Caco-2 (cell line): ENCODE results near the gene PLEK. TPM values are rescaled to one million over a fixed set of nuclear protein-coding genes. Genes with fewer than 3 reads are reported as not detected.

Source experiments
- BruUV-seq: library from RNA; stranded (reverse); fragments of 400-500 nt; replicated peaks from 2 replicates; lab custom pipeline; 2021; lab: Mats Ljungman, UMichigan
- CTCF ChIA-PET: fragments of 300-600 bp; sonication (Branson Sonifier 250); formaldehyde crosslinking; loops from one replicate; lab custom pipeline; 2022; ENCODE audit warnings: antibody characterized with exemption; lab: Charles Lee
- POLR2A ChIA-PET: fragments of 300-600 bp; sonication (Branson Sonifier 250); formaldehyde crosslinking; loops from one replicate; lab custom pipeline; 2022; ENCODE audit warnings: antibody characterized with exemption; lab: Charles Lee
- DNase-seq, 2 experiments: peaks; one replicate each; pipeline versions ENCODE4 v3.0.0 to v3.0.0-alpha.2; 2020 to 2022
- H3K27me3 ChIP-seq: replicated peaks from 2 replicates; pipeline ENCODE4 v1.6.0; 2011; ENCODE audit warnings: low read length; ENCODE audit not compliant: control insufficient read depth, insufficient read depth
- H3K36me3 ChIP-seq: 2 replicates; pipeline ENCODE4 v1.5.1; 2011; ENCODE audit warnings: low read length; ENCODE audit not compliant: control insufficient read depth, insufficient read depth
- H3K4me1 ChIP-seq: fragments of 250-450 bp; sonication (Bioruptor Pico); 2 replicates; pipeline ENCODE4 v1.5.1; 2020; ENCODE audit warnings: mild to moderate bottlenecking
- H3K4me3 ChIP-seq: 2 replicates; pipeline ENCODE4 v1.5.1; 2011; ENCODE audit warnings: low read depth, mild to moderate bottlenecking, control low read depth, low read length
- H3K9me3 ChIP-seq: fragments of 250-450 bp; sonication (Bioruptor Pico); 2 replicates; pipeline ENCODE4 v1.5.1; 2020; ENCODE audit warnings: mild to moderate bottlenecking, moderate library complexity
- H3K27ac Mint-ChIP-seq: one replicate; pipeline ENCODE4 v1.8.0; 2022; ENCODE audit warnings: mixed read lengths; ENCODE audit not compliant: unreplicated experiment
- H3K27me3 Mint-ChIP-seq: one replicate; pipeline ENCODE4 v1.8.0; 2022; ENCODE audit warnings: mixed read lengths; ENCODE audit not compliant: insufficient read depth, unreplicated experiment
- H3K36me3 Mint-ChIP-seq: one replicate; pipeline ENCODE4 v1.8.0; 2022; ENCODE audit warnings: mild to moderate bottlenecking, mixed read lengths; ENCODE audit not compliant: insufficient read depth, unreplicated experiment
- H3K4me1 Mint-ChIP-seq: one replicate; pipeline ENCODE4 v1.8.0; 2022; ENCODE audit warnings: low read depth, mixed read lengths; ENCODE audit not compliant: unreplicated experiment
- H3K4me3 Mint-ChIP-seq: one replicate; pipeline ENCODE4 v1.8.0; 2022; ENCODE audit warnings: mild to moderate bottlenecking, moderate library complexity, mixed read lengths; ENCODE audit not compliant: unreplicated experiment
- H3K9me3 Mint-ChIP-seq: one replicate; pipeline ENCODE4 v1.8.0; 2022; ENCODE audit warnings: mixed read lengths; ENCODE audit not compliant: unreplicated experiment
- intact Hi-C: fragments of 100-400 bp; cut with micrococcal nuclease; formaldehyde crosslinking; loops from one replicate; pipeline ENCODE4 v1.10.0; 2022; ENCODE audit not compliant: unreplicated experiment
- total RNA-seq: library from RNA; stranded (reverse); gene quantifications from 2 replicates; pipeline ENCODE4 v1.2.3, GENCODE V29; 2022
- TF ChIP-seq, protein P1 (sequence below), 2 experiments: fragments of 200-600 bp in 1 of 2; IDR thresholded peaks; 1 replicate in 1 of 2; 2 replicates in 1 of 2; pipeline versions ENCODE4 v1.5.1 to v1.8.0; 2011 to 2022; ENCODE audit warnings: antibody characterized with exemption in 1 of 2, control low read depth in 1 of 2, inconsistent platforms in 1 of 2, low read depth in 1 of 2, low read length in 1 of 2, mild to moderate bottlenecking in 1 of 2, moderate library complexity in 1 of 2; ENCODE audit not compliant: insufficient read depth in 1 of 2, severe bottlenecking in 1 of 2, unreplicated experiment in 1 of 2

Gene PLEK
- total RNA-seq, 1 experiment from 2014 or later: not detected

GRCh38 chr2:68357605-68358337 lies 7.3 kb upstream of the PLEK start:
- Mint-ChIP-seq H3K27ac (no peak overlapping the region), H3K4me1 (no peaks in the 10 kb centered on the region), H3K4me3 (no peak overlapping the region), H3K9me3 (no peaks in the 10 kb centered on the region), H3K27me3 (peaks cover under 1% of the 10 kb centered on the region), H3K36me3 (no peaks in the 10 kb centered on the region)
- DNase-seq: peak; percentile 39 to 45
- Histone ChIP-seq H3K36me3 (no peaks in the 10 kb centered on the region), H3K4me1 (no peaks in the 10 kb centered on the region), H3K27me3 (no peaks in the 10 kb centered on the region), H3K4me3 (no peak overlapping the region), H3K9me3 (no peaks in the 10 kb centered on the region)
- BruUV-seq: no TSS peak
- TF ChIP-seq, protein P1, sequence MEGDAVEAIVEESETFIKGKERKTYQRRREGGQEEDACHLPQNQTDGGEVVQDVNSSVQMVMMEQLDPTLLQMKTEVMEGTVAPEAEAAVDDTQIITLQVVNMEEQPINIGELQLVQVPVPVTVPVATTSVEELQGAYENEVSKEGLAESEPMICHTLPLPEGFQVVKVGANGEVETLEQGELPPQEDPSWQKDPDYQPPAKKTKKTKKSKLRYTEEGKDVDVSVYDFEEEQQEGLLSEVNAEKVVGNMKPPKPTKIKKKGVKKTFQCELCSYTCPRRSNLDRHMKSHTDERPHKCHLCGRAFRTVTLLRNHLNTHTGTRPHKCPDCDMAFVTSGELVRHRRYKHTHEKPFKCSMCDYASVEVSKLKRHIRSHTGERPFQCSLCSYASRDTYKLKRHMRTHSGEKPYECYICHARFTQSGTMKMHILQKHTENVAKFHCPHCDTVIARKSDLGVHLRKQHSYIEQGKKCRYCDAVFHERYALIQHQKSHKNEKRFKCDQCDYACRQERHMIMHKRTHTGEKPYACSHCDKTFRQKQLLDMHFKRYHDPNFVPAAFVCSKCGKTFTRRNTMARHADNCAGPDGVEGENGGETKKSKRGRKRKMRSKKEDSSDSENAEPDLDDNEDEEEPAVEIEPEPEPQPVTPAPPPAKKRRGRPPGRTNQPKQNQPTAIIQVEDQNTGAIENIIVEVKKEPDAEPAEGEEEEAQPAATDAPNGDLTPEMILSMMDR (IDR thresholded peaks at IDR 0.05; ENCODE audit: insufficient read depth in 1 of 2, low read depth in 1 of 2, low read length in 1 of 2, severe bottlenecking in 1 of 2, unreplicated experiment in 1 of 2): peak in 1 of 2 experiments; percentile 18
- intact Hi-C loops: no loop called here
- ChIA-PET CTCF (interaction anchor here (0.5 to 1.2 kb wide), 5 partner anchors 15 to 84 kb away, joined by 3 to 5 read pairs (median 3); no protein-coding TSS in a partner anchor), POLR2A (no interaction called here)

DNA sequence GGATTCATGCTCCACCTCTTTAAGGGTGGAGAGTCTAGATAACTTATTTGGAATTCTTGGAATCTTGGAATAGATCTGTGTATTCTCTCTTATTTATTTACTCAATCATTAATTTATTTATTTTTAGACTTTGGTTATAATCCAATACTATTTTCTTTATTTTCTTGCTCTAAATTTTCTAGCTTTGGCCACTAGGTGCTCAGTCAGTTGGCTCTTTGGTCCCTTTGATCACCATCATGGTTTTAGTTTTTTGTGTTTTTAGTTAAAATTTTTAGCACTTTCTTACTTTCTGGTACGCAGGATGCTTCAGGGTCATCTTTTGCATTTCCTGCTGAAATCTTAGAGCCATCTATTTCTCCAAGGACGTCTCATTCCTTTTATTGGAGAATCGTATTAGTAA lies 5.2 kb upstream of the PLEK start:
- Histone ChIP-seq H3K27me3 (no peaks in the 10 kb centered on the region), H3K4me3 (no peak overlapping the region), H3K9me3 (no peaks in the 10 kb centered on the region), H3K4me1 (no peaks in the 10 kb centered on the region), H3K36me3 (no peaks in the 10 kb centered on the region)
- Mint-ChIP-seq H3K27ac (no peak overlapping the region), H3K27me3 (no peaks in the 10 kb centered on the region), H3K4me3 (no peak overlapping the region), H3K9me3 (no peaks in the 10 kb centered on the region), H3K4me1 (no peaks in the 10 kb centered on the region), H3K36me3 (no peaks in the 10 kb centered on the region)
- BruUV-seq: no TSS peak
- no peak for DNase-seq
- POLR2A ChIA-PET: no interaction called here
- intact Hi-C loops: no loop called here
- TF ChIP-seq, protein P1 (IDR thresholded peaks at IDR 0.05; ENCODE audit: insufficient read depth in 1 of 2, low read depth in 1 of 2, low read length in 1 of 2, severe bottlenecking in 1 of 2, unreplicated experiment in 1 of 2): no peak
- CTCF ChIA-PET: interaction anchor here (0.7 to 1.0 kb wide), 2 partner anchors 82 to 235 kb away, joined by 3 read pairs; no protein-coding TSS in a partner anchor

DNA sequence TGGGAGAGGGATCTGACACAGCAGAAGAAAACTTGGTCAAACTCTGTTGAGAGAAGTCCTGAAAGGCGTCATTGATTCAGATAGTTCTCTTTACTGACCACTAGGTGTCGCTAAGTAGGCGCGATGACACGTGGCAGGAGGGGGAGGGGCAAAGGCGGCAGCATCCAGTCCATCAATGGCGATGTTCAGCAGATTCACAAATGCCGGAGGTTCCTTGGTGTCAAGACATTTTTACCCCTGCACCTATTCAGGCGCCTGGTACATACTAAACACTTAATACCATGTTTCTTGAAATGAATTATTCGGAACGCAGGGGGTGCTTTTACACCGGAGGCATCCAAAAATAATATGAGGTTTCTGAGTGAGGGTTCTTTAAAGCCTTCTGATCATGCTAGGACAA lies 3.0 kb upstream of the PLEK start:
- intact Hi-C loops: loop anchor here (1.0 kb wide), 1 partner anchor 79 kb away; no protein-coding TSS in a partner anchor
- no peaks in the 10 kb centered on the region for H3K4me1 Mint-ChIP-seq
- no peaks in the 10 kb centered on the region for H3K27me3 Mint-ChIP-seq
- Histone ChIP-seq H3K4me3 (no peak overlapping the region), H3K36me3 (no peaks in the 10 kb centered on the region), H3K9me3 (no peaks in the 10 kb centered on the region), H3K27me3 (no peaks in the 10 kb centered on the region), H3K4me1 (no peaks in the 10 kb centered on the region)
- H3K9me3 Mint-ChIP-seq: no peaks in the 10 kb centered on the region
- POLR2A ChIA-PET: no interaction called here
- H3K4me3 Mint-ChIP-seq: no peak overlapping the region
- TF ChIP-seq, protein P1 (IDR thresholded peaks at IDR 0.05; ENCODE audit: insufficient read depth in 1 of 2, low read depth in 1 of 2, low read length in 1 of 2, severe bottlenecking in 1 of 2, unreplicated experiment in 1 of 2): peak; percentile 80 to 87
- no peaks in the 10 kb centered on the region for H3K36me3 Mint-ChIP-seq
- DNase-seq: peak; percentile 72 to 80
- no TSS peak for BruUV-seq
- no peak overlapping the region for H3K27ac Mint-ChIP-seq
- CTCF ChIA-PET: no interaction called here
